Fibroblast of mammary gland (primary cell): Measurements from ENCODE around the gene AKT2.

Experiments used
- DNase-seq: peaks from one replicate; pipeline ENCODE4 v3.0.0-alpha.2; 2010; ENCODE audit warnings: low read depth
- H3K4me3 ChIP-seq: 2 replicates; pipeline ENCODE4 v1.5.1; 2011; ENCODE audit warnings: low read depth, mild to moderate bottlenecking, low read length, moderate library complexity; ENCODE audit not compliant: control insufficient read depth
- CTCF ChIP-seq: conservative IDR thresholded peaks from 2 replicates; pipeline ENCODE4 v1.5.1; 2011; ENCODE audit warnings: low read depth, low read length, inconsistent platforms; ENCODE audit not compliant: control insufficient read depth, insufficient read depth

Gene AKT2

GRCh38 chr19:40280608-40281221, 4.4 kb downstream of the AKT2 start:
- H3K4me3 ChIP-seq = no peak overlapping the region
- no peak for DNase-seq
- no peak for TF ChIP-seq CTCF

- no peak for TF ChIP-seq CTCF
- no peak overlapping the region for H3K4me3 ChIP-seq
- DNase-seq = peak; percentile 21
These were observed 5.2 kb downstream of the AKT2 start for GRCh38 chr19:40279761-40280607.

GRCh38 chr19:40279120-40279551, 6.0 kb downstream of the AKT2 start:
- peak; percentile 62 for DNase-seq
- peak overlapping the region; percentile 7 for H3K4me3 ChIP-seq

GRCh38 chr19:40278361-40279035, 6.6 kb downstream of the AKT2 start:
- DNase-seq = peak; percentile 20
- TF ChIP-seq CTCF = no peak
- H3K4me3 ChIP-seq = peak overlapping the region; percentile 7

More at GRCh38 chr19:40279120-40279551, 6.0 kb downstream of the AKT2 start:
- TF ChIP-seq CTCF = no peak

- DNase-seq = no peak
- H3K4me3 ChIP-seq = no peak overlapping the region
- TF ChIP-seq CTCF = no peak
These were observed 7.6 kb downstream of the AKT2 start for GRCh38 chr19:40277356-40278059.

GRCh38 chr19:40274585-40275544, 10.3 kb downstream of the AKT2 start:
- H3K4me3 ChIP-seq = no peak overlapping the region
- no peak for DNase-seq
- TF ChIP-seq CTCF = no peak
